Neural progenitor cell (in vitro differentiated cells): Measurements from ENCODE around the gene FAM204A. TPM values are rescaled to one million over a fixed set of nuclear protein-coding genes. Genes with fewer than 3 reads are reported as not detected.

Experiments
- DNase-seq: peaks from one replicate; pipeline ENCODE4 v3.0.0-alpha.2; 2016; ENCODE audit warnings: low spot score
- H2AFZ ChIP-seq: fragments of 200-600 bp; sonication (generic); replicated peaks from 2 replicates; pipeline ENCODE4 v1.6.1; 2016; ENCODE audit warnings: antibody characterized with exemption
- H3F3A ChIP-seq: fragments of 200-600 bp; sonication (generic); 2 replicates; pipeline ENCODE4 v1.6.1; 2016; ENCODE audit warnings: antibody characterized with exemption, low read depth
- H3K27ac ChIP-seq: fragments of 200-600 bp; sonication (generic); 2 replicates; pipeline ENCODE4 v1.5.1; 2016; ENCODE audit warnings: mild to moderate bottlenecking
- H3K27me3 ChIP-seq: fragments of 200-600 bp; sonication (generic); 2 replicates; pipeline ENCODE4 v1.6.1; 2016; ENCODE audit warnings: mild to moderate bottlenecking, moderate library complexity
- H3K36me3 ChIP-seq: fragments of 200-600 bp; sonication (generic); 2 replicates; pipeline ENCODE4 v1.5.1; 2016
- H3K4me1 ChIP-seq: fragments of 200-600 bp; sonication (generic); 2 replicates; pipeline ENCODE4 v1.6.1; 2016; ENCODE audit warnings: mixed run types
- H3K4me2 ChIP-seq: fragments of 200-600 bp; sonication (generic); 2 replicates; pipeline ENCODE4 v1.6.1; 2016
- H3K4me3 ChIP-seq: fragments of 200-600 bp; sonication (generic); 2 replicates; pipeline ENCODE4 v1.5.1; 2016
- H3K79me2 ChIP-seq: fragments of 200-600 bp; sonication (generic); 2 replicates; pipeline ENCODE4 v1.6.1; 2016; ENCODE audit warnings: low read depth
- H3K9ac ChIP-seq: fragments of 200-600 bp; sonication (generic); 2 replicates; pipeline ENCODE4 v1.6.1; 2016
- H3K9me3 ChIP-seq: fragments of 200-600 bp; sonication (generic); 2 replicates; pipeline ENCODE4 v1.5.1; 2016; ENCODE audit warnings: low read depth
- H4K20me1 ChIP-seq: fragments of 200-600 bp; sonication (generic); 2 replicates; pipeline ENCODE4 v1.6.1; 2016; ENCODE audit warnings: low read depth
- H3K27ac Mint-ChIP-seq: 3 replicates; pipeline ENCODE4 v1.8.0; 2021; ENCODE audit warnings: mixed read lengths
- H3K27me3 Mint-ChIP-seq: 2 replicates; pipeline ENCODE4 v1.8.0; 2022; ENCODE audit warnings: low read depth, mild to moderate bottlenecking, inconsistent platforms, moderate library complexity, mixed read lengths; ENCODE audit not compliant: insufficient read depth
- H3K36me3 Mint-ChIP-seq: 3 replicates; pipeline ENCODE4 v1.8.0; 2021; ENCODE audit warnings: mixed read lengths
- H3K4me1 Mint-ChIP-seq: 3 replicates; pipeline ENCODE4 v1.8.0; 2021; ENCODE audit warnings: mixed read lengths
- H3K4me3 Mint-ChIP-seq: 3 replicates; pipeline ENCODE4 v1.8.0; 2021; ENCODE audit warnings: mild to moderate bottlenecking, moderate library complexity, mixed read lengths
- H3K9me3 Mint-ChIP-seq: 3 replicates; pipeline ENCODE4 v1.8.0; 2020; ENCODE audit warnings: mixed read lengths
- EZH2 ChIP-seq: fragments of 200-600 bp; sonication (generic); IDR thresholded peaks from 2 replicates; pipeline ENCODE4 v1.6.1; 2017; ENCODE audit warnings: antibody characterized with exemption, mild to moderate bottlenecking, moderate library complexity
- EZH2phosphoT487 ChIP-seq: fragments of 200-600 bp; sonication (generic); IDR thresholded peaks from 2 replicates; pipeline ENCODE4 v1.6.1; 2017; ENCODE audit warnings: antibody characterized with exemption
- total RNA-seq: library from RNA; depleted of rRNA; stranded (reverse); fragments of >200 nt; gene quantifications from 2 replicates; pipeline ENCODE4 v1.2.3, GENCODE V29; 2015; ENCODE audit warnings: low replicate concordance
- TF ChIP-seq, protein P1 (sequence below): fragments of 200-600 bp; sonication (generic); IDR thresholded peaks from 2 replicates; pipeline ENCODE4 v1.5.1; 2017; ENCODE audit warnings: antibody characterized with exemption, mild to moderate bottlenecking

The FAM204A gene
- total RNA-seq, 1 donor from 2014 or later, result 77.7 TPM

DNA sequence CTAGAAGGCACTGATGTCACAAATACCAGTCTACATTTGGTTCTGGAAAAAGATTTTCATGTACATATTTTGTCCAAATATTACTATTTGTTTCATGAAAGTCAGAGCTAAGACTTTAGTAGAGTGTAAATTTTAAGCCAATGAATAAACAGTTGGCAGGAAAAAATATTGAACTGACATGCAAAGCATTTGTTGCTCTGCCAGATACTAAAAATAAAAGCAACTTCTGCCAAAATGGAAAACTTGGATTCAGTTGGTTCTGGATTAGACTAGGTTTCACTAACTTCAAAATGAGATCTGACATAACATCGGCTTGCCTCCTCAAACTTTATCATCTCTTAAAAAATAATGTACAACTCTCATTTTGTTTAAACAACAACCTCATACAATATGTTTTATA, 34.9 kb downstream of the FAM204A start:
- H2AFZ ChIP-seq, result no peak overlapping the region
- peaks cover 28% of the 10 kb centered on the region for H3K36me3 Mint-ChIP-seq
- peaks cover 6% of the 10 kb centered on the region for H3K27me3 Mint-ChIP-seq
- no peak for TF ChIP-seq EZH2phosphoT487
- no peaks in the 10 kb centered on the region for H3K9me3 ChIP-seq
- H3K4me2 ChIP-seq, result no peak overlapping the region
- no peaks in the 10 kb centered on the region for H3K9me3 Mint-ChIP-seq
- H3K27ac Mint-ChIP-seq, result no peak overlapping the region
- H3K79me2 ChIP-seq, result no peaks in the 10 kb centered on the region
- H4K20me1 ChIP-seq, result no peaks in the 10 kb centered on the region
- H3K27ac ChIP-seq, result no peak overlapping the region
- peaks cover 7% of the 10 kb centered on the region for H3K4me1 Mint-ChIP-seq
- no peaks in the 10 kb centered on the region for H3K36me3 ChIP-seq
- H3K4me1 ChIP-seq, result peaks cover 14% of the 10 kb centered on the region
- H3K27me3 ChIP-seq, result no peaks in the 10 kb centered on the region
- no peak overlapping the region for H3K4me3 Mint-ChIP-seq
- H3K4me3 ChIP-seq, result no peak overlapping the region
- H3K9ac ChIP-seq, result no peak overlapping the region
- no peak for DNase-seq
- peaks cover 7% of the 10 kb centered on the region for H3F3A ChIP-seq

DNA sequence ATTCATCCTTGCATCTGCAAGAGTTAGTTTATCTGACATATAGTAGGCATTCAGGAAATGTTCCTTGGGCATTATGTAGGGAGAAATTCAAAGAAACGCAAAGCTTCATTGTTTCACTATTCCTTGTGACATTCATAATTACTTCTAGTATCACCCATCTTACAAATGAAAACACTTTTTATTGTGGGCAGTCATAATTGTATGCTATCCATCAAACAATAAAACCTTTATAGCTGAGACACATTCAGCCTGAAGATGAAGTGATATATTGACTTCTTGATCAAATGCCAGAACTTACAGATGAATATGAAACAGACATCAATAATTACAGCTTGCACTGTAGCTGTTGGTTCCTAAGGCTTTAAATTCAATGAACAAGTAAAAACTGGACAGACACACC, 36.4 kb downstream of the FAM204A start:
- peaks cover 20% of the 10 kb centered on the region for H3K36me3 Mint-ChIP-seq
- no peaks in the 10 kb centered on the region for H3K9me3 Mint-ChIP-seq
- Histone ChIP-seq H3K79me2 (no peaks in the 10 kb centered on the region), H3F3A (peaks cover 12% of the 10 kb centered on the region), H3K9me3 (no peaks in the 10 kb centered on the region), H3K27me3 (no peaks in the 10 kb centered on the region), H3K4me3 (no peak overlapping the region), H3K9ac (no peak overlapping the region), H3K27ac (no peak overlapping the region), H3K36me3 (no peaks in the 10 kb centered on the region), H3K4me1 (peaks cover 15% of the 10 kb centered on the region), H2AFZ (no peak overlapping the region), H3K4me2 (no peak overlapping the region), H4K20me1 (no peaks in the 10 kb centered on the region)
- H3K4me1 Mint-ChIP-seq, result no peaks in the 10 kb centered on the region
- no peak for DNase-seq
- TF ChIP-seq EZH2phosphoT487, result no peak
- no peak for TF ChIP-seq EZH2
- TF ChIP-seq, protein P1, sequence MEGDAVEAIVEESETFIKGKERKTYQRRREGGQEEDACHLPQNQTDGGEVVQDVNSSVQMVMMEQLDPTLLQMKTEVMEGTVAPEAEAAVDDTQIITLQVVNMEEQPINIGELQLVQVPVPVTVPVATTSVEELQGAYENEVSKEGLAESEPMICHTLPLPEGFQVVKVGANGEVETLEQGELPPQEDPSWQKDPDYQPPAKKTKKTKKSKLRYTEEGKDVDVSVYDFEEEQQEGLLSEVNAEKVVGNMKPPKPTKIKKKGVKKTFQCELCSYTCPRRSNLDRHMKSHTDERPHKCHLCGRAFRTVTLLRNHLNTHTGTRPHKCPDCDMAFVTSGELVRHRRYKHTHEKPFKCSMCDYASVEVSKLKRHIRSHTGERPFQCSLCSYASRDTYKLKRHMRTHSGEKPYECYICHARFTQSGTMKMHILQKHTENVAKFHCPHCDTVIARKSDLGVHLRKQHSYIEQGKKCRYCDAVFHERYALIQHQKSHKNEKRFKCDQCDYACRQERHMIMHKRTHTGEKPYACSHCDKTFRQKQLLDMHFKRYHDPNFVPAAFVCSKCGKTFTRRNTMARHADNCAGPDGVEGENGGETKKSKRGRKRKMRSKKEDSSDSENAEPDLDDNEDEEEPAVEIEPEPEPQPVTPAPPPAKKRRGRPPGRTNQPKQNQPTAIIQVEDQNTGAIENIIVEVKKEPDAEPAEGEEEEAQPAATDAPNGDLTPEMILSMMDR, result no peak
- no peak overlapping the region for H3K4me3 Mint-ChIP-seq
- H3K27ac Mint-ChIP-seq, result no peak overlapping the region
- peaks cover 6% of the 10 kb centered on the region for H3K27me3 Mint-ChIP-seq

DNA sequence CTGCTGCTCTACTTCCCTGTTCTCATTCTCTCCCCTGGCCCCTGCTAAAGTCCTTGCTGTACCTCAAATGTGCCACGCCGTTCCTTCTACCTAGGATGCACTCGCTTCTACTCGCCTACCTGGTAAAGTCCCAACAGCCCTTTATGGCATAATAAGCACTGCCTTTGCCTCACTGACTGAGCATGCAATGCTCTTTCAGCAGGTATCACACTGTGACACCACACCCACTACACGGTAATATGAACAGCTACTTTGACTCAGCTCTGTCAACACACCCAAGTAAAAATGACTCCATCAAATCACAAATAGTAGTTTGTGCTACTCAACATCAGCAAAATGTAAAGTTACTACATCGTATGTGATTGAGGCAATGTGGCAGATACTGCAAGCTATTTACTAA, 37.6 kb downstream of the FAM204A start:
- no peaks in the 10 kb centered on the region for H3K9me3 ChIP-seq
- peaks cover 15% of the 10 kb centered on the region for H3K4me1 ChIP-seq
- no peak overlapping the region for H3K4me2 ChIP-seq
- Mint-ChIP-seq H3K27ac (no peak overlapping the region), H3K4me1 (no peaks in the 10 kb centered on the region), H3K4me3 (no peak overlapping the region), H3K9me3 (no peaks in the 10 kb centered on the region), H3K36me3 (peaks cover 21% of the 10 kb centered on the region), H3K27me3 (peaks cover 6% of the 10 kb centered on the region)
- H3K27ac ChIP-seq, result no peak overlapping the region
- no peak for DNase-seq
- H4K20me1 ChIP-seq, result no peaks in the 10 kb centered on the region
- peaks cover 12% of the 10 kb centered on the region for H3F3A ChIP-seq
- no peak overlapping the region for H3K9ac ChIP-seq
- H3K79me2 ChIP-seq, result no peaks in the 10 kb centered on the region
- H2AFZ ChIP-seq, result no peak overlapping the region
- TF ChIP-seq, protein P1, result no peak
- TF ChIP-seq EZH2 (no peak), EZH2phosphoT487 (no peak)
- no peaks in the 10 kb centered on the region for H3K27me3 ChIP-seq
- H3K4me3 ChIP-seq, result no peak overlapping the region
- no peaks in the 10 kb centered on the region for H3K36me3 ChIP-seq

DNA sequence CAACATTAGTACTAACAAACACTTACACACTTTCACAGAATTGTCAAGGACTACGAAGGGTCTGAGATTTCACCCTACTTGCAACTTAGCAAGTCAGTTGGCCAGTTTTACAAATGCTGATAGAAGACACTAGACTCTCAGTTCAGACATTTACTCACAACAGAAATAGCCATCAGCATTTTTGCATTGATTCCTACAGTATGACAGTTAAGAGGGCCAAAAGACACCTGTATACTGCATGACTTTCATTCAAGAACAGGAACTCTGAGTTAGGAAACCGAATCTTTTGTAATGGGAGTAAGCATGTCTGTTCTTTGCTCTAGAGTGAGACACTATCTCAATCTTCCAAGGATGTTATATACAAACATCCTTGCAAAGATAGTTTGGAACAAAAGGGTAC, 40.9 kb downstream of the FAM204A start:
- H3K27me3 Mint-ChIP-seq, result peaks cover 10% of the 10 kb centered on the region
- TF ChIP-seq, protein P1, result no peak
- TF ChIP-seq EZH2phosphoT487 (no peak), EZH2 (no peak)
- Histone ChIP-seq H3K4me2 (no peak overlapping the region), H3K27ac (no peak overlapping the region), H3K79me2 (no peaks in the 10 kb centered on the region), H2AFZ (no peak overlapping the region), H3K36me3 (no peaks in the 10 kb centered on the region), H3K9ac (no peak overlapping the region), H3F3A (peaks cover 12% of the 10 kb centered on the region), H3K9me3 (no peaks in the 10 kb centered on the region), H4K20me1 (no peaks in the 10 kb centered on the region), H3K4me1 (peaks cover 15% of the 10 kb centered on the region), H3K27me3 (no peaks in the 10 kb centered on the region), H3K4me3 (no peak overlapping the region)
- DNase-seq, result no peak
- H3K4me1 Mint-ChIP-seq, result peaks cover 5% of the 10 kb centered on the region
- H3K36me3 Mint-ChIP-seq, result peaks cover 24% of the 10 kb centered on the region
- H3K4me3 Mint-ChIP-seq, result no peak overlapping the region
- H3K27ac Mint-ChIP-seq, result no peak overlapping the region
- no peaks in the 10 kb centered on the region for H3K9me3 Mint-ChIP-seq
